ENCODE data around the gene FOXO4. TPM values are rescaled to one million over a fixed set of nuclear protein-coding genes. Genes with fewer than 3 reads are reported as not detected.
A peak's percentile ranks its signal among the peaks of the same experiment; 100 is the strongest.

Gene FOXO4
- total RNA-seq, 2 experiments from 2014 or later, result 6.0 to 8.7 TPM

DNA sequence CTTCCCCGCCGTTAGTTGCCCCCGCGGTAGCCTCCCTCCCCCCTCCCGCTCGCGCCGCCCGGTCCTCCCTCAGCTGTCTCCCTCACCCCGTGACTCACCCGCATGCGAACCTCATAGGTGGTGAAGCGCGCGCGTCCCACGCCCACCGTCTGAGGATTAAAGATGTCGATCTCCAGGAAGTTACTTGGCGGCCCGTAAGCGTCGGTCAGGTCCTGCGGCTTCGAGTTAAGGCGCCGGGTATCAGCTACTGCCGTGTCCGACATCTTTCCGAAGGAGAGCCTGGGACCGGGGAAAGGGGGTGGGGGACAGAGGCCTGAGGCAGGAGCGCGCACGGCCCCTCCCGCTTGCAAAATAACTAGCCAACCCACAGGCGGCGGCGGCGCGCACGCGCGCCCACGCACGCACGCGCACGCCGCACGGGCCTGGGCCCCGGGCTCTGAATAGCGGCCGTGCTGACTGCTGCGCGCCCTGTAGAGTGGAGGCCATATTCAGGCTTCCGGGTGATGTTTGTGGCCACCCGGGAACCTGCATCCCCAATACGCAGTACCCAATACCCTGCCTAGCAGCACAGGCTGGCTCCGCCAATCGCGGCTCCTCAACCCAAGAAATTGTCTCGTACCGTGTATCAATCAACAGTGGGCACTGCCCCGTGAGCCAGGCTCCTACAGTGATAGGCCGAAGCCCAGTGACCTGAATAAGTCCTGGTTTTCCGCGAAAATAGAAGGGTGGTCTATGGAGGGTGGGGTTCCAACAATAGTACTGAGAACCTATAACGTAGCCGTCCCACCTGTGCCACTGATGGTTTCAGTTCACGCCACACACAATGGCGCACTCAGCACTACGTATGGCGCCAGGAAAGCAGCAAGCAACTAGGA is 27.4 kb upstream of the FOXO4 start, which contains the start of gene SNX12:
Gene SNX12 (minus strand): TSS at position 291 of the 875 bp plus-strand sequence. CDS start 28 bp downstream, at position 263.
- H3K36me3 Mint-ChIP-seq (ENCODE audit: low read depth), result peaks cover 12% of the 10 kb centered on the region
- DNase-seq (peak; percentile 93), ATAC-seq (peak; percentile 96)
- CTCF ChIA-PET, result no interaction called here
- peaks cover 19% of the 10 kb centered on the region for H3K4me1 Mint-ChIP-seq (ENCODE audit: low read depth)
- POLR2A ChIA-PET, result interaction anchor here (0.6 to 1.1 kb wide), 5 partner anchors 10 to 976 kb away, joined by 3 read pairs; no protein-coding TSS in a partner anchor
- no peak for TF ChIP-seq CTCF (IDR thresholded peaks at IDR 0.05)
- intact Hi-C loops (cut with micrococcal nuclease), result loop anchor here (5.0 kb wide), 1 partner anchor 44 kb away; the partner anchor contains the start of gene IL2RG
- peak within 1 kb of the TSS; percentile 97 for H3K27ac Mint-ChIP-seq
- no peaks in the 10 kb centered on the region for H3K27me3 Mint-ChIP-seq
- H3K4me3 Mint-ChIP-seq, result peak within 1 kb of the TSS; percentile 92
- no peaks in the 10 kb centered on the region for H3K9me3 Mint-ChIP-seq

GRCh38 chrX:71070531-71070930 is 25.1 kb upstream of the FOXO4 start:
- no peaks in the 10 kb centered on the region for H3K9me3 Mint-ChIP-seq
- H3K4me3 Mint-ChIP-seq, result no peak overlapping the region
- peaks cover 6% of the 10 kb centered on the region for H3K36me3 Mint-ChIP-seq (ENCODE audit: low read depth)
- ChIA-PET POLR2A (no interaction called here), CTCF (interaction anchor here (1.3 kb wide), 1 partner anchor 60 kb away, joined by 3 read pairs; no protein-coding TSS in a partner anchor)
- intact Hi-C loops (cut with micrococcal nuclease), result no loop called here
- H3K27ac Mint-ChIP-seq, result no peak overlapping the region
- H3K4me1 Mint-ChIP-seq (ENCODE audit: low read depth), result peaks cover 12% of the 10 kb centered on the region
- no peaks in the 10 kb centered on the region for H3K27me3 Mint-ChIP-seq
- TF ChIP-seq CTCF (IDR thresholded peaks at IDR 0.05), result no peak
- DNase-seq (no peak), ATAC-seq (no peak)

DNA sequence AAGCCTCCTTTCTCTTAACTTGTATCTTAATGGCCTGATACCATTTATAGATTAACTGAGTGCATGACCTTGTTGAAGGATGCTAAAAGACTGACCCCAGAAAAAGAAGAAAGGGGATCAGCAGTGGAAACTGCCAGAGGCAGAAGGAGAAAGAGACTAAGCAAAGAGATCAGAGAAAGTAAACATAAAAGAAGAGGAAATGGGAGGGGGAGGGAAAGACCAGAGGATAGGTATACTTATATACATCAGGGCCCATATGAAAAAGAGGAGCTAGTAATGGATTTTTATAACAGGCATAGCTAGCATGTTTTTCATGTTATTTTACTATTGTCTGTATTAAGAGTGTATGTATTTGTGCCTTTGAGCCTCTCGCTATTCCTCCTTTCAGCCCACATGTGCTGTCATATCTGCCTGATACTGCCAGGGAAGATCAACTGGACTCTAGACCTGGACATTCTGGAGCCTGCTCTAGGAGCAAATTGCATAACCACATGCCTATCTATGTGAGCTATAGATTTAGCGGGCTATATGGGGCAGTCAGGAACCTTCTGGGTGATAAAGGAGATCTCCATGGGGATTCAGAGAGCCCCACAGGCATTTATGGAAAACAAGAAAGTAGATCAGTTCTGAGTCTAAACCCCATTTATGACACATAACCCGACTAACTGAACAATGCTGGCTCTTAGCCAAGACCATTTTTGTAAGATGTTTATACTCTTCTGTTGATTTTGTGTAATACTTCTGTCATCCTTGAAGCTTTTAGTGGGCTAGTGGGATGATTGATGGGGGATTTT is 14.1 kb upstream of the FOXO4 start:
- CTCF ChIA-PET, result interaction anchor here (1.0 kb wide), 1 partner anchor 21 kb away, joined by 3 read pairs; no protein-coding TSS in a partner anchor

DNA sequence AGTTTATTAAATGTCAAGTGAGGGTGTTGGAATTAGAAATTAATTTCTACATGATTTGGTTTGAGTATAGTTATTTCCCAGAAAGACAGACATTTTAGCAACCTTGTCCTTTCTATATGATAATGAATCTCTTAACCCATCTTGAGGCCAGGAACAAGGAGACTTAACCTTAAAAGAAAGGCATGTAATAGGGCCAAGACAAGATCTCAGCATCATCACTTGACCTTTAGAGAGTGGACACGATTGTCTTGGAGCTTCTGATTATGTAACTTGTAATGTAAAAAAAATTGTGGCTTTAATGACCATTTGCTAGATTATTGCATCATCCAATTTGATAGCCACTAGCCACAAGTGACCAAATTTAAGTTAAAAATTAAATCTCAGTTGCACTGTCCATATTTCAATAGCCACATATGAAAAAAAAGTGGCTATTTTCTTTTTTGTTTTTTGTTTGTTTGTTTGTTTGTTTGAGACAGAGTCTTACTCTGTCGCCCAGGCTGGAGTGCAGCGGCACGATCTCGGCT is 13.5 kb upstream of the FOXO4 start:
- H3K27ac Mint-ChIP-seq, result no peak overlapping the region
- intact Hi-C loops (cut with micrococcal nuclease), result no loop called here
- ChIA-PET POLR2A (no interaction called here), CTCF (interaction anchor here (1.0 kb wide), 1 partner anchor 20 kb away, joined by 3 read pairs; no protein-coding TSS in a partner anchor)
- no peaks in the 10 kb centered on the region for H3K9me3 Mint-ChIP-seq
- H3K4me3 Mint-ChIP-seq, result no peak overlapping the region
- DNase-seq (no peak), ATAC-seq (no peak)
- TF ChIP-seq CTCF (IDR thresholded peaks at IDR 0.05), result no peak
- H3K36me3 Mint-ChIP-seq (ENCODE audit: low read depth), result no peaks in the 10 kb centered on the region
- peaks cover 8% of the 10 kb centered on the region for H3K4me1 Mint-ChIP-seq (ENCODE audit: low read depth)
- H3K27me3 Mint-ChIP-seq, result no peaks in the 10 kb centered on the region

More for the DNA sequence above, 14.1 kb upstream of the FOXO4 start:
- intact Hi-C loops (cut with micrococcal nuclease), result no loop called here
- no peak for TF ChIP-seq CTCF (IDR thresholded peaks at IDR 0.05)
- H3K9me3 Mint-ChIP-seq, result no peaks in the 10 kb centered on the region
- H3K27me3 Mint-ChIP-seq, result no peaks in the 10 kb centered on the region
- ATAC-seq (no peak), DNase-seq (no peak)
- no peaks in the 10 kb centered on the region for H3K36me3 Mint-ChIP-seq (ENCODE audit: low read depth)
- H3K27ac Mint-ChIP-seq, result no peak overlapping the region
- POLR2A ChIA-PET, result no interaction called here
- no peak overlapping the region for H3K4me3 Mint-ChIP-seq
- peaks cover 8% of the 10 kb centered on the region for H3K4me1 Mint-ChIP-seq (ENCODE audit: low read depth)
